A673 (cell line): ENCODE data around the gene EIF2B5. TPM values are rescaled to one million over a fixed set of nuclear protein-coding genes. Genes with fewer than 3 reads are reported as not detected.

Experiments used
- Bru-seq: library from RNA; stranded (reverse); fragments of 400-500 nt; gene quantifications from one replicate; lab custom pipeline; 2021; lab: Mats Ljungman, UMichigan
- BruChase-seq, 2 experiments: library from RNA; stranded (reverse); fragments of 400-500 nt; gene quantifications; one replicate each; lab custom pipeline; 2021; lab: Mats Ljungman, UMichigan
- BruUV-seq: library from RNA; stranded (reverse); fragments of 400-500 nt; replicated peaks from 2 replicates; lab custom pipeline; 2021; lab: Mats Ljungman, UMichigan
- CTCF ChIA-PET: fragments of 300-600 bp; sonication (Branson Sonifier 250); formaldehyde crosslinking; loops from one replicate; lab custom pipeline; 2022; ENCODE audit warnings: antibody characterized with exemption; lab: Charles Lee
- POLR2A ChIA-PET: fragments of 300-600 bp; sonication (Branson Sonifier 250); formaldehyde crosslinking; loops from one replicate; lab custom pipeline; 2022; ENCODE audit warnings: antibody characterized with exemption; ENCODE audit not compliant: low non-redundant PET; lab: Charles Lee
- DNase-seq: peaks from one replicate; pipeline ENCODE4 v3.0.0-alpha.2; 2015; ENCODE audit warnings: low spot score
- H3K27ac ChIP-seq: fragments of 200-600 bp; sonication (generic); 2 replicates; pipeline ENCODE4 v1.5.1; 2016; ENCODE audit warnings: mixed run types, low read depth, mild to moderate bottlenecking, mixed read lengths, antibody characterized with exemption, low read length; ENCODE audit not compliant: poor library complexity, severe bottlenecking
- H3K27me3 ChIP-seq: fragments of 200-600 bp; sonication (generic); replicated peaks from 2 replicates; pipeline ENCODE4 v1.6.1; 2017; ENCODE audit warnings: mixed run types, low read depth, mild to moderate bottlenecking, mixed read lengths, antibody characterized with exemption, low read length; ENCODE audit not compliant: insufficient read depth, poor library complexity
- H3K36me3 ChIP-seq: fragments of 200-600 bp; sonication (generic); 2 replicates; pipeline ENCODE4 v1.6.1; 2016; ENCODE audit warnings: mixed run types, mild to moderate bottlenecking, mixed read lengths, antibody characterized with exemption, low read length; ENCODE audit not compliant: insufficient read depth, poor library complexity, severe bottlenecking
- H3K4me1 ChIP-seq: fragments of 200-600 bp; sonication (generic); 2 replicates; pipeline ENCODE4 v1.6.1; 2017; ENCODE audit warnings: mixed run types, mild to moderate bottlenecking, mixed read lengths, antibody characterized with exemption, low read length; ENCODE audit not compliant: insufficient read depth, poor library complexity, severe bottlenecking
- H3K4me3 ChIP-seq: fragments of 200-600 bp; sonication (generic); 2 replicates; pipeline ENCODE4 v1.5.1; 2016; ENCODE audit warnings: low read depth, mixed run types, mild to moderate bottlenecking, mixed read lengths, low read length; ENCODE audit not compliant: poor library complexity, severe bottlenecking
- H3K9me3 ChIP-seq: fragments of 200-600 bp; sonication (generic); 2 replicates; pipeline ENCODE4 v1.6.1; 2016; ENCODE audit warnings: mixed run types, low read depth, mild to moderate bottlenecking, mixed read lengths, antibody characterized with exemption, low read length; ENCODE audit not compliant: poor library complexity, severe bottlenecking
- CTCF ChIP-seq: fragments of 300-800, 200-600 bp; sonication (generic); conservative IDR thresholded peaks from 2 replicates; pipeline ENCODE4 v1.5.1; 2017; ENCODE audit warnings: low read depth, mild to moderate bottlenecking, antibody characterized with exemption, low read length, moderate library complexity, mixed read lengths
- EZH2 ChIP-seq: fragments of 200-600 bp; sonication (generic); IDR thresholded peaks from 2 replicates; pipeline ENCODE4 v1.6.1; 2017; ENCODE audit warnings: borderline replicate concordance, low read depth, mild to moderate bottlenecking, mixed read lengths, antibody characterized with exemption, low read length; ENCODE audit not compliant: poor library complexity, severe bottlenecking
- intact Hi-C: fragments of 100-400 bp; cut with micrococcal nuclease; formaldehyde crosslinking; loops from one replicate; pipeline ENCODE4 v1.10.0; 2022; ENCODE audit not compliant: unreplicated experiment
- long read RNA-seq: library from polyadenylated mRNA; stranded (forward); transcript quantifications from one replicate; pipeline ENCODE4 v2.0.0, GENCODE V29; 2022
- total RNA-seq: library from RNA; stranded (reverse); gene quantifications from 2 replicates; pipeline ENCODE4 v1.2.3, GENCODE V29; 2021

Gene EIF2B5
- total RNA-seq (57.8 and 64.2 TPM in 2 replicates), Bru-seq, nascent RNA (percentile 86 among the genes with signal in this experiment), BruChase-seq, experiment 1, labeled RNA remaining after a 2-hour chase (percentile 87 among the genes with signal in this experiment), BruChase-seq, experiment 2, labeled RNA remaining after a 6-hour chase (percentile 92 among the genes with signal in this experiment)
- long read RNA-seq, full-length matches to known transcripts: 180 of 223 reads
- long read RNA-seq, partial matches to known transcripts: 10 of 223 reads
- long read RNA-seq, other reads (novel, unspliced or antisense): 33 of 223 reads

GRCh38 chr3:184135149-184135910, at the start of gene EIF2B5:
Gene EIF2B5 (plus strand): TSS chr3:184135358. CDS start chr3:184135386, 28 bp downstream.
- Histone ChIP-seq H3K4me3 (peak within 1 kb of the TSS; percentile 89), H3K27ac (peak within 1 kb of the TSS; percentile 84), H3K36me3 (peaks cover 6% of the 10 kb centered on the region), H3K27me3 (no peaks in the 10 kb centered on the region), H3K9me3 (no peaks in the 10 kb centered on the region), H3K4me1 (peaks cover 9% of the 10 kb centered on the region)
- ChIA-PET POLR2A (no interaction called here), CTCF (interaction anchor here (0.7 kb wide), 1 partner anchor 51 kb away, joined by 3 read pairs; no protein-coding TSS in a partner anchor)
- BruUV-seq: no TSS peak
- peak; percentile 98 for DNase-seq
- intact Hi-C loops: loop anchor here (2.0 kb wide), 1 partner anchor 49 kb away; no protein-coding TSS in a partner anchor
- TF ChIP-seq EZH2 (no peak), CTCF (peak; percentile 53)

GRCh38 chr3:184085389-184085852, 49.7 kb upstream of the EIF2B5 start:
- Histone ChIP-seq H3K27me3 (no peaks in the 10 kb centered on the region), H3K4me3 (no peak overlapping the region), H3K9me3 (peaks cover 9% of the 10 kb centered on the region), H3K27ac (peak overlapping the region; percentile 30), H3K4me1 (no peaks in the 10 kb centered on the region), H3K36me3 (no peaks in the 10 kb centered on the region)
- POLR2A ChIA-PET: interaction anchor here (0.9 kb wide), 1 partner anchor 175 kb away, joined by 3 read pairs; no protein-coding TSS in a partner anchor
- DNase-seq: peak; percentile 91
- TF ChIP-seq EZH2: no peak
- TF ChIP-seq CTCF: no peak
- intact Hi-C loops: no loop called here
- BruUV-seq: no TSS peak
- CTCF ChIA-PET: no interaction called here

- no peaks in the 10 kb centered on the region for H3K36me3 ChIP-seq
- no peak overlapping the region for H3K4me3 ChIP-seq
- no peaks in the 10 kb centered on the region for H3K4me1 ChIP-seq
- TF ChIP-seq CTCF (no peak), EZH2 (no peak)
- ChIA-PET CTCF (no interaction called here), POLR2A (no interaction called here)
- no TSS peak for BruUV-seq
- peaks cover 8% of the 10 kb centered on the region for H3K9me3 ChIP-seq
- DNase-seq: no peak
- H3K27ac ChIP-seq: no peak overlapping the region
- no peaks in the 10 kb centered on the region for H3K27me3 ChIP-seq
- intact Hi-C loops: no loop called here
These were observed 43.0 kb upstream of the EIF2B5 start for GRCh38 chr3:184092199-184092598.
